ENCODE results near the gene CDK5RAP3. TPM values are rescaled to one million over a fixed set of nuclear protein-coding genes. Genes with fewer than 3 reads are reported as not detected.
"Not testable (repeated sequence)": the region's sequence is repeated elsewhere in the genome, so short reads cannot be mapped to it uniquely, and the experiment has no call there.

Gene CDK5RAP3
- total and polyA plus RNA-seq, 2 donors (not counting 3 experiments of a cell fraction or from before 2014, with no cell fraction given) = 109 to 139 TPM

GRCh38 chr17:47934856-47935255 lies 36.1 kb upstream of the CDK5RAP3 start:
- dilution Hi-C loops (cut with MboI; ENCODE audit: extremely low pct_ligation_motif_present, low sequenced_read_pairs) = no loop called here
- no peak overlapping the region for H3K4me2 ChIP-seq (ENCODE audit: insufficient read depth, low read length)
- BruUV-seq (replicated peaks) = no TSS peak
- no peaks in the 10 kb centered on the region for H4K20me1 ChIP-seq (replicated peaks; ENCODE audit: control insufficient read depth, extremely low read depth, insufficient read depth, low read length)
- H3K79me2 ChIP-seq (ENCODE audit: control insufficient read depth, insufficient read depth, low read length) = no peaks in the 10 kb centered on the region
- no peaks in the 10 kb centered on the region for H3K9me1 ChIP-seq (replicated peaks; ENCODE audit: control insufficient read depth, extremely low read depth, insufficient read depth, low read length)
- FAIRE-seq (peak; percentile 26), DNase-seq (ENCODE audit: low read depth, low spot score) (no peak)
- no peaks in the 10 kb centered on the region for H3K36me3 ChIP-seq (ENCODE audit: control insufficient read depth in 2 of 2, extremely low read depth in 1 of 2, insufficient read depth in 2 of 2, low read length in 2 of 2)
- CTCF ChIA-PET = interaction anchor here (3.0 kb wide), 1 partner anchor 12 kb away, joined by 16 read pairs; no protein-coding TSS in a partner anchor
- intact Hi-C loops (cut with micrococcal nuclease) = no loop called here
- no peak overlapping the region for H3K27ac ChIP-seq (ENCODE audit: insufficient read depth, low read depth, low read length)
- no peak overlapping the region for H2AFZ ChIP-seq (ENCODE audit: low read depth, low read length)
- H3K27me3 ChIP-seq (ENCODE audit: control insufficient read depth in 2 of 2, insufficient read depth in 2 of 2, low read length in 2 of 2) = no peaks in the 10 kb centered on the region
- POLR2A ChIA-PET = no interaction called here
- no peak overlapping the region for H3K4me3 ChIP-seq (replicated peaks in 1 of 3; ENCODE audit: insufficient read depth in 1 of 3, low read depth in 1 of 3, low read length in 3 of 3)
- H3K9ac ChIP-seq (replicated peaks; ENCODE audit: extremely low read depth, insufficient read depth, low read length) = no peak overlapping the region
- H3K9me3 ChIP-seq (replicated peaks; ENCODE audit: control insufficient read depth, insufficient read depth, low read length) = no peaks in the 10 kb centered on the region
- H3K4me1 ChIP-seq (ENCODE audit: control insufficient read depth, extremely low read depth, insufficient read depth, low read length) = peaks cover 7% of the 10 kb centered on the region
- TF ChIP-seq EZH2 (IDR thresholded peaks at IDR 0.05; ENCODE audit: borderline replicate concordance, low read depth, low read length, severe bottlenecking) (no peak), POLR2A (IDR thresholded peaks at IDR 0.05; ENCODE audit: low read depth, low read length) (no peak), MYC (IDR thresholded peaks at IDR 0.05; ENCODE audit: low read depth, low read length) (no peak), FOS (IDR thresholded peaks at IDR 0.05; ENCODE audit: borderline replicate concordance, insufficient read depth, low read length) (no peak), CTCF (IDR thresholded peaks at IDR 0.05; ENCODE audit: extremely low read depth in 1 of 2, insufficient read depth in 1 of 2, low read depth in 1 of 2, low read length in 2 of 2) (no peak), MAX (IDR thresholded peaks at IDR 0.05; ENCODE audit: insufficient read depth, insufficient read length) (no peak), GATA2 (IDR thresholded peaks at IDR 0.05; ENCODE audit: insufficient read depth, insufficient read length, low read depth, low read length) (no peak), POLR2AphosphoS5 (IDR thresholded peaks at IDR 0.05; ENCODE audit: insufficient read depth, low read depth, low read length) (no peak), JUN (IDR thresholded peaks at IDR 0.05; ENCODE audit: borderline replicate concordance, insufficient read depth, insufficient read length, low read depth) (no peak)

GRCh38 chr17:47935468-47935867 lies 35.4 kb upstream of the CDK5RAP3 start:
- H2AFZ ChIP-seq (ENCODE audit: low read depth, low read length); BruUV-seq (replicated peaks); H3K4me1 ChIP-seq (ENCODE audit: control insufficient read depth, extremely low read depth, insufficient read depth, low read length); H3K4me2 ChIP-seq (ENCODE audit: insufficient read depth, low read length); H3K36me3 ChIP-seq (ENCODE audit: control insufficient read depth in 2 of 2, extremely low read depth in 1 of 2, insufficient read depth in 2 of 2, low read length in 2 of 2); dilution Hi-C loops (cut with MboI; ENCODE audit: extremely low pct_ligation_motif_present, low sequenced_read_pairs); DNase-seq (ENCODE audit: low read depth, low spot score); H3K79me2 ChIP-seq (ENCODE audit: control insufficient read depth, insufficient read depth, low read length); FAIRE-seq; intact Hi-C loops (cut with micrococcal nuclease); H3K4me3 ChIP-seq (replicated peaks in 1 of 3; ENCODE audit: insufficient read depth in 1 of 3, low read depth in 1 of 3, low read length in 3 of 3); H3K9me1 ChIP-seq (replicated peaks; ENCODE audit: control insufficient read depth, extremely low read depth, insufficient read depth, low read length); H3K9me3 ChIP-seq (replicated peaks; ENCODE audit: control insufficient read depth, insufficient read depth, low read length); POLR2A ChIA-PET; H3K27me3 ChIP-seq (ENCODE audit: control insufficient read depth in 2 of 2, insufficient read depth in 2 of 2, low read length in 2 of 2); H3K27ac ChIP-seq (ENCODE audit: insufficient read depth, low read depth, low read length); H3K9ac ChIP-seq (replicated peaks; ENCODE audit: extremely low read depth, insufficient read depth, low read length); H4K20me1 ChIP-seq (replicated peaks; ENCODE audit: control insufficient read depth, extremely low read depth, insufficient read depth, low read length): not testable (repeated sequence)
- CTCF ChIA-PET = interaction anchor here (1.3 to 3.4 kb wide), 5 partner anchors 11 to 93 kb away, joined by 3 to 22 read pairs (median 4); no protein-coding TSS in a partner anchor
